Smooth muscle cell (in vitro differentiated cells): Measurements from ENCODE around the gene NXPH1. TPM values are rescaled to one million over a fixed set of nuclear protein-coding genes. Genes with fewer than 3 reads are reported as not detected.

ENCODE experiments used
- DNase-seq: peaks from one replicate; lab custom pipeline; 2025; ENCODE audit not compliant: unreplicated experiment; lab: John Stamatoyannopoulos, UW
- H2AFZ ChIP-seq: fragments of 200-600 bp; sonication (generic); 2 replicates; pipeline ENCODE4 v1.6.0; 2016; ENCODE audit warnings: antibody characterized with exemption, low read depth, mild to moderate bottlenecking
- H3F3A ChIP-seq: fragments of 200-600 bp; sonication (generic); 2 replicates; pipeline ENCODE4 v1.6.0; 2017; ENCODE audit warnings: antibody characterized with exemption, low read depth
- H3K27ac ChIP-seq: fragments of 200-600 bp; sonication (generic); 2 replicates; pipeline ENCODE4 v1.5.1; 2016; ENCODE audit warnings: low read depth, mild to moderate bottlenecking
- H3K27me3 ChIP-seq: fragments of 200-600 bp; sonication (generic); 2 replicates; pipeline ENCODE4 v1.6.1; 2016; ENCODE audit warnings: low read depth, mild to moderate bottlenecking
- H3K36me3 ChIP-seq: fragments of 200-600 bp; sonication (generic); 2 replicates; pipeline ENCODE4 v1.5.1; 2016; ENCODE audit warnings: low read depth
- H3K4me1 ChIP-seq: fragments of 200-600 bp; sonication (generic); 2 replicates; pipeline ENCODE4 v1.5.1; 2016; ENCODE audit warnings: low read depth
- H3K4me2 ChIP-seq: fragments of 200-600 bp; sonication (generic); 2 replicates; pipeline ENCODE4 v1.6.0; 2016; ENCODE audit warnings: mild to moderate bottlenecking
- H3K4me3 ChIP-seq: fragments of 200-600 bp; sonication (generic); 2 replicates; pipeline ENCODE4 v1.5.1; 2016; ENCODE audit warnings: mild to moderate bottlenecking
- H3K79me2 ChIP-seq: fragments of 200-600 bp; sonication (generic); 2 replicates; pipeline ENCODE4 v1.6.0; 2016; ENCODE audit warnings: low read depth, mild to moderate bottlenecking
- H3K9ac ChIP-seq: fragments of 200-600 bp; sonication (generic); 2 replicates; pipeline ENCODE4 v1.6.0; 2016; ENCODE audit warnings: low read depth
- H3K9me3 ChIP-seq: fragments of 200-600 bp; sonication (generic); replicated peaks from 2 replicates; pipeline ENCODE4 v1.5.1; 2016; ENCODE audit warnings: low read depth
- H4K20me1 ChIP-seq: fragments of 200-600 bp; sonication (generic); 2 replicates; pipeline ENCODE4 v1.6.0; 2016; ENCODE audit warnings: low read depth
- CTCF ChIP-seq: fragments of 200-600 bp; sonication (generic); IDR thresholded peaks from 2 replicates; pipeline ENCODE4 v1.5.1; 2017; ENCODE audit warnings: borderline replicate concordance, mild to moderate bottlenecking, antibody characterized with exemption; ENCODE audit not compliant: insufficient read depth, poor library complexity, severe bottlenecking
- WGBS: methylation state at CpG from one replicate; pipeline ENCODE4 v1.1.7; 2016; ENCODE audit warnings: low lambda C conversion rate; 5-methylcytosine and 5-hydroxymethylcytosine counted together
- polyA plus RNA-seq: library from polyadenylated mRNA; unstranded; fragments of >200 nt; fragmentation: Nextera tagmentation; extraction: Ambion mirVana; gene quantifications from 2 replicates; pipeline ENCODE4 v1.2.1, GENCODE V29; 2016
- total RNA-seq: library from RNA; depleted of rRNA; stranded (reverse); fragments of >200 nt; gene quantifications from 2 replicates; pipeline ENCODE4 v1.2.3, GENCODE V29; 2014

NXPH1 gene
- total and polyA plus RNA-seq, 2 experiments from 2014 or later = 0.43 to 2.7 TPM

GRCh38 chr7:8500286-8500685 is 66.9 kb downstream of the NXPH1 start:
- Histone ChIP-seq H3K36me3 (no peaks in the 10 kb centered on the region), H3K4me2 (no peak overlapping the region), H3K9me3 (no peaks in the 10 kb centered on the region), H3K27ac (no peak overlapping the region), H3K27me3 (no peaks in the 10 kb centered on the region), H3K9ac (no peak overlapping the region), H3K4me1 (no peaks in the 10 kb centered on the region), H2AFZ (no peak overlapping the region), H3K79me2 (no peaks in the 10 kb centered on the region), H3F3A (no peaks in the 10 kb centered on the region), H3K4me3 (no peak overlapping the region), H4K20me1 (no peaks in the 10 kb centered on the region)
- WGBS = 96% methylated on average over 2 of the region's 2 CpGs
- no peak for TF ChIP-seq CTCF
- no peak for DNase-seq

GRCh38 chr7:8507566-8507965 is 74.2 kb downstream of the NXPH1 start:
- Histone ChIP-seq H3K27ac (no peak overlapping the region), H3K79me2 (no peaks in the 10 kb centered on the region), H3K4me3 (no peak overlapping the region), H4K20me1 (no peaks in the 10 kb centered on the region), H3K4me2 (no peak overlapping the region), H3K36me3 (no peaks in the 10 kb centered on the region), H2AFZ (no peak overlapping the region), H3K27me3 (no peaks in the 10 kb centered on the region), H3K9me3 (no peaks in the 10 kb centered on the region), H3K9ac (no peak overlapping the region), H3K4me1 (peaks cover 4% of the 10 kb centered on the region), H3F3A (no peaks in the 10 kb centered on the region)
- TF ChIP-seq CTCF = no peak
- no peak for DNase-seq
- 77% methylated on average over 2 of the region's 2 CpGs for WGBS

- Histone ChIP-seq H2AFZ (no peak overlapping the region), H3K36me3 (no peaks in the 10 kb centered on the region), H3K9ac (no peak overlapping the region), H3K79me2 (no peaks in the 10 kb centered on the region), H3K27me3 (no peaks in the 10 kb centered on the region), H3K27ac (no peak overlapping the region), H3K9me3 (no peaks in the 10 kb centered on the region), H3K4me1 (peaks cover 4% of the 10 kb centered on the region), H3K4me3 (no peak overlapping the region), H4K20me1 (no peaks in the 10 kb centered on the region), H3K4me2 (no peak overlapping the region), H3F3A (no peaks in the 10 kb centered on the region)
- 87% methylated on average over 1 of the region's 1 CpG for WGBS
- DNase-seq = no peak
- no peak for TF ChIP-seq CTCF
These were observed 76.2 kb downstream of the NXPH1 start for GRCh38 chr7:8509621-8510020.

- H4K20me1 ChIP-seq = no peaks in the 10 kb centered on the region
- H3F3A ChIP-seq = no peaks in the 10 kb centered on the region
- no peak overlapping the region for H3K9ac ChIP-seq
- TF ChIP-seq CTCF = no peak
- peaks cover 4% of the 10 kb centered on the region for H3K4me1 ChIP-seq
- no peak overlapping the region for H2AFZ ChIP-seq
- DNase-seq = no peak
- no peaks in the 10 kb centered on the region for H3K9me3 ChIP-seq
- WGBS = 91% methylated on average over 3 of the region's 3 CpGs
- H3K36me3 ChIP-seq = no peaks in the 10 kb centered on the region
- no peak overlapping the region for H3K27ac ChIP-seq
- H3K4me3 ChIP-seq = no peak overlapping the region
- H3K4me2 ChIP-seq = no peak overlapping the region
- no peaks in the 10 kb centered on the region for H3K27me3 ChIP-seq
- H3K79me2 ChIP-seq = no peaks in the 10 kb centered on the region
These were observed 78.4 kb downstream of the NXPH1 start for GRCh38 chr7:8511855-8512254.
